GM23338 (cell line): ENCODE results near the gene OR10X1.

Source experiments
- CREB1 ChIP-seq: fragments of 250-450 bp; sonication (Bioruptor Pico); IDR thresholded peaks from 2 replicates; pipeline ENCODE4 v1.5.0; 2020; ENCODE audit warnings: low read depth, mild to moderate bottlenecking, moderate library complexity
- EZH2 ChIP-seq: fragments of 200-600 bp; sonication (generic); IDR thresholded peaks from one replicate; pipeline ENCODE4 v1.8.0; 2017; ENCODE audit warnings: antibody characterized with exemption, mild to moderate bottlenecking, low read depth; ENCODE audit not compliant: unreplicated experiment
- EZH2phosphoT487 ChIP-seq: fragments of 200-600 bp; sonication (generic); IDR thresholded peaks from one replicate; pipeline ENCODE4 v1.8.1; 2018; ENCODE audit warnings: antibody characterized with exemption; ENCODE audit not compliant: unreplicated experiment
- POLR2AphosphoS5 ChIP-seq: IDR thresholded peaks from 2 replicates; pipeline ENCODE4 v1.6.1; 2016; ENCODE audit warnings: antibody characterized with exemption, low read depth
- TF ChIP-seq, protein P1 (sequence below), 2 experiments: fragments of 200-600 bp in 1 of 2; sonication (generic) in 1 of 2; conservative IDR thresholded peaks; 2 replicates each; pipeline versions ENCODE4 v1.5.1 to v1.6.1; 2016 to 2017; ENCODE audit warnings: antibody characterized with exemption in 2 of 2, low read depth in 2 of 2, mild to moderate bottlenecking in 2 of 2, moderate library complexity in 1 of 2
- TF ChIP-seq, protein P2 (sequence below): IDR thresholded peaks from one replicate; pipeline ENCODE4 v1.6.1; 2018; ENCODE audit warnings: antibody characterized with exemption; ENCODE audit not compliant: unreplicated experiment

- no peak for TF ChIP-seq EZH2
- TF ChIP-seq, protein P1, sequence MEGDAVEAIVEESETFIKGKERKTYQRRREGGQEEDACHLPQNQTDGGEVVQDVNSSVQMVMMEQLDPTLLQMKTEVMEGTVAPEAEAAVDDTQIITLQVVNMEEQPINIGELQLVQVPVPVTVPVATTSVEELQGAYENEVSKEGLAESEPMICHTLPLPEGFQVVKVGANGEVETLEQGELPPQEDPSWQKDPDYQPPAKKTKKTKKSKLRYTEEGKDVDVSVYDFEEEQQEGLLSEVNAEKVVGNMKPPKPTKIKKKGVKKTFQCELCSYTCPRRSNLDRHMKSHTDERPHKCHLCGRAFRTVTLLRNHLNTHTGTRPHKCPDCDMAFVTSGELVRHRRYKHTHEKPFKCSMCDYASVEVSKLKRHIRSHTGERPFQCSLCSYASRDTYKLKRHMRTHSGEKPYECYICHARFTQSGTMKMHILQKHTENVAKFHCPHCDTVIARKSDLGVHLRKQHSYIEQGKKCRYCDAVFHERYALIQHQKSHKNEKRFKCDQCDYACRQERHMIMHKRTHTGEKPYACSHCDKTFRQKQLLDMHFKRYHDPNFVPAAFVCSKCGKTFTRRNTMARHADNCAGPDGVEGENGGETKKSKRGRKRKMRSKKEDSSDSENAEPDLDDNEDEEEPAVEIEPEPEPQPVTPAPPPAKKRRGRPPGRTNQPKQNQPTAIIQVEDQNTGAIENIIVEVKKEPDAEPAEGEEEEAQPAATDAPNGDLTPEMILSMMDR (conservative IDR thresholded peaks at IDR 0.05; ENCODE audit: low read depth in 2 of 2), result no peak
- no peak for TF ChIP-seq EZH2phosphoT487
- TF ChIP-seq, protein P2, sequence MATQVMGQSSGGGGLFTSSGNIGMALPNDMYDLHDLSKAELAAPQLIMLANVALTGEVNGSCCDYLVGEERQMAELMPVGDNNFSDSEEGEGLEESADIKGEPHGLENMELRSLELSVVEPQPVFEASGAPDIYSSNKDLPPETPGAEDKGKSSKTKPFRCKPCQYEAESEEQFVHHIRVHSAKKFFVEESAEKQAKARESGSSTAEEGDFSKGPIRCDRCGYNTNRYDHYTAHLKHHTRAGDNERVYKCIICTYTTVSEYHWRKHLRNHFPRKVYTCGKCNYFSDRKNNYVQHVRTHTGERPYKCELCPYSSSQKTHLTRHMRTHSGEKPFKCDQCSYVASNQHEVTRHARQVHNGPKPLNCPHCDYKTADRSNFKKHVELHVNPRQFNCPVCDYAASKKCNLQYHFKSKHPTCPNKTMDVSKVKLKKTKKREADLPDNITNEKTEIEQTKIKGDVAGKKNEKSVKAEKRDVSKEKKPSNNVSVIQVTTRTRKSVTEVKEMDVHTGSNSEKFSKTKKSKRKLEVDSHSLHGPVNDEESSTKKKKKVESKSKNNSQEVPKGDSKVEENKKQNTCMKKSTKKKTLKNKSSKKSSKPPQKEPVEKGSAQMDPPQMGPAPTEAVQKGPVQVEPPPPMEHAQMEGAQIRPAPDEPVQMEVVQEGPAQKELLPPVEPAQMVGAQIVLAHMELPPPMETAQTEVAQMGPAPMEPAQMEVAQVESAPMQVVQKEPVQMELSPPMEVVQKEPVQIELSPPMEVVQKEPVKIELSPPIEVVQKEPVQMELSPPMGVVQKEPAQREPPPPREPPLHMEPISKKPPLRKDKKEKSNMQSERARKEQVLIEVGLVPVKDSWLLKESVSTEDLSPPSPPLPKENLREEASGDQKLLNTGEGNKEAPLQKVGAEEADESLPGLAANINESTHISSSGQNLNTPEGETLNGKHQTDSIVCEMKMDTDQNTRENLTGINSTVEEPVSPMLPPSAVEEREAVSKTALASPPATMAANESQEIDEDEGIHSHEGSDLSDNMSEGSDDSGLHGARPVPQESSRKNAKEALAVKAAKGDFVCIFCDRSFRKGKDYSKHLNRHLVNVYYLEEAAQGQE, result no peak
- TF ChIP-seq POLR2AphosphoS5, result no peak
- no peak for TF ChIP-seq CREB1
Observed at GRCh38 chr1:158583962-158584361, 4.3 kb upstream of the OR10X1 start.
